H1 (cell line): ENCODE data around the gene EML4. TPM values are rescaled to one million over a fixed set of nuclear protein-coding genes. Genes with fewer than 3 reads are reported as not detected.

ENCODE experiments used
- CTCF ChIA-PET: fragments of 300-600 bp; sonication (Branson Sonifier 250); formaldehyde crosslinking; loops from one replicate; lab custom pipeline; 2021; ENCODE audit not compliant: partially characterized antibody; lab: Charles Lee
- POLR2A ChIA-PET: fragments of 300-600 bp; sonication (Branson Sonifier 250); formaldehyde crosslinking; loops from one replicate; lab custom pipeline; 2021; ENCODE audit warnings: inconsistent platforms; ENCODE audit not compliant: partially characterized antibody; lab: Charles Lee
- DNase-seq, 2 experiments: peaks; one replicate each; pipeline versions ENCODE4 v3.0.0 to v3.0.0-alpha.2; 2010 to 2022; ENCODE audit warnings: low spot score in 2 of 2, low read depth in 1 of 2, mixed read lengths in 1 of 2
- FAIRE-seq: peaks from 2 replicates; lab custom pipeline; 2011; peaks lifted over from hg19 to GRCh38; lab: Jason Lieb, UNC
- H2AFZ ChIP-seq: 2 replicates; pipeline ENCODE4 v1.8.1; 2012; ENCODE audit warnings: low read length, inconsistent platforms
- H2AK5ac ChIP-seq: 2 replicates; pipeline ENCODE4 v1.6.1; 2013; ENCODE audit warnings: low read depth, low read length
- H2BK120ac ChIP-seq: replicated peaks from 2 replicates; pipeline ENCODE3; 2013; ENCODE audit warnings: low read depth, low read length, inconsistent platforms
- H2BK12ac ChIP-seq: 2 replicates; pipeline ENCODE4 v1.6.1; 2013; ENCODE audit warnings: low read depth, low read length
- H2BK15ac ChIP-seq: 2 replicates; pipeline ENCODE4 v1.6.1; 2013; ENCODE audit warnings: low read length
- H2BK20ac ChIP-seq: 2 replicates; pipeline ENCODE4 v1.6.1; 2013; ENCODE audit warnings: low read length
- H2BK5ac ChIP-seq: 2 replicates; pipeline ENCODE4 v1.6.1; 2013; ENCODE audit warnings: low read depth, low read length
- H3K14ac ChIP-seq: 2 replicates; pipeline ENCODE4 v1.6.1; 2013; ENCODE audit warnings: inconsistent platforms; ENCODE audit not compliant: insufficient read length
- H3K18ac ChIP-seq: 2 replicates; pipeline ENCODE4 v1.6.1; 2013; ENCODE audit warnings: low read length; ENCODE audit errors: extremely low read depth
- H3K23ac ChIP-seq: 2 replicates; pipeline ENCODE4 v1.6.1; 2013; ENCODE audit warnings: inconsistent platforms; ENCODE audit not compliant: insufficient read length
- H3K23me2 ChIP-seq: 2 replicates; pipeline ENCODE4 v1.6.1; 2013; ENCODE audit warnings: low read depth, low read length
- H3K27ac ChIP-seq: 2 replicates; pipeline ENCODE4 v1.6.1; 2011; ENCODE audit warnings: low read depth, low read length, inconsistent platforms
- H3K27me3 ChIP-seq, 4 experiments: replicated peaks in 1 of 4; 1 replicate in 1 of 4; 2 replicates in 3 of 4; pipeline versions ENCODE4 v1.6.1 to v1.8.1; 2011 to 2013; ENCODE audit warnings: low read length in 3 of 4, mild to moderate bottlenecking in 3 of 4, inconsistent platforms in 2 of 4, mixed read lengths in 2 of 4, moderate library complexity in 1 of 4; ENCODE audit not compliant: control insufficient read depth in 3 of 4, insufficient read depth in 3 of 4; ENCODE audit errors: extremely low read depth in 1 of 4
- H3K36me3 ChIP-seq, 4 experiments: 2 replicates each; pipeline versions ENCODE4 v1.6.1 to v1.8.1; 2011 to 2013; ENCODE audit warnings: mild to moderate bottlenecking in 4 of 4, low read length in 3 of 4, moderate library complexity in 2 of 4, control low read depth in 1 of 4, inconsistent platforms in 1 of 4; ENCODE audit not compliant: insufficient read depth in 4 of 4, control insufficient read depth in 2 of 4
- H3K4ac ChIP-seq: replicated peaks from 2 replicates; pipeline ENCODE3; 2013; ENCODE audit warnings: low read length, low read depth, mixed read lengths, inconsistent platforms; ENCODE audit not compliant: insufficient read length
- H3K4me1 ChIP-seq, 4 experiments: replicated peaks in 1 of 4; 1 replicate in 1 of 4; 2 replicates in 3 of 4; pipeline versions ENCODE4 v1.6.1 to v1.8.1; 2011 to 2013; ENCODE audit warnings: low read length in 3 of 4, inconsistent platforms in 2 of 4, mixed read lengths in 1 of 4; ENCODE audit not compliant: insufficient read depth in 4 of 4, control insufficient read depth in 3 of 4
- H3K4me2 ChIP-seq, 2 experiments: 2 replicates each; pipeline versions ENCODE4 v1.6.1 to v1.8.1; 2011 to 2013; ENCODE audit warnings: low read depth in 2 of 2, low read length in 2 of 2, control low read depth in 1 of 2, inconsistent platforms in 1 of 2, mild to moderate bottlenecking in 1 of 2; ENCODE audit not compliant: insufficient read depth in 1 of 2
- H3K4me3 ChIP-seq, 4 experiments: fragments of 200-600, 300-600 bp in 1 of 4; sonication (generic), shearing (Covaris generic), sonication (Bioruptor Twin) in 1 of 4; 2 replicates each; pipeline versions ENCODE4 v1.5.1 to v1.8.1; 2011 to 2016; ENCODE audit warnings: low read length in 4 of 4, low read depth in 3 of 4, control low read depth in 2 of 4, inconsistent platforms in 2 of 4, mild to moderate bottlenecking in 2 of 4, mixed read lengths in 1 of 4, moderate library complexity in 1 of 4; ENCODE audit not compliant: insufficient read depth in 2 of 4; ENCODE audit errors: extremely low read depth in 1 of 4
- H3K56ac ChIP-seq: replicated peaks from 2 replicates; pipeline ENCODE3; 2013; ENCODE audit warnings: low read depth, mild to moderate bottlenecking, mixed read lengths, low read length, inconsistent platforms; ENCODE audit not compliant: insufficient read length
- H3K79me1 ChIP-seq: 2 replicates; pipeline ENCODE4 v1.6.1; 2013; ENCODE audit warnings: low read depth, low read length, control low read depth
- H3K79me2 ChIP-seq, 2 experiments: 2 replicates each; pipeline versions ENCODE4 v1.6.1 to v1.8.1; 2012 to 2013; ENCODE audit warnings: low read length in 2 of 2, mild to moderate bottlenecking in 2 of 2, inconsistent platforms in 1 of 2; ENCODE audit not compliant: insufficient read depth in 2 of 2, control insufficient read depth in 1 of 2
- H3K9ac ChIP-seq, 4 experiments: replicated peaks in 1 of 4; 1 replicate in 1 of 4; 2 replicates in 3 of 4; pipeline versions ENCODE4 v1.6.1 to v1.8.1; 2011 to 2013; ENCODE audit warnings: low read depth in 3 of 4, low read length in 3 of 4, control low read depth in 2 of 4, mild to moderate bottlenecking in 2 of 4, moderate library complexity in 2 of 4, inconsistent platforms in 1 of 4; ENCODE audit errors: extremely low read depth in 1 of 4
- H3K9me3 ChIP-seq, 2 experiments: 2 replicates each; pipeline versions ENCODE4 v1.6.1 to v1.8.1; 2012 to 2013; ENCODE audit warnings: mild to moderate bottlenecking in 2 of 2, moderate library complexity in 2 of 2, control low read depth in 1 of 2, inconsistent platforms in 1 of 2, low read depth in 1 of 2, low read length in 1 of 2, mixed read lengths in 1 of 2; ENCODE audit not compliant: insufficient read depth in 2 of 2
- H4K20me1 ChIP-seq, 2 experiments: replicated peaks in 1 of 2; 2 replicates each; pipeline versions ENCODE3 to v1.8.1; 2011 to 2013; ENCODE audit warnings: inconsistent platforms in 2 of 2, low read length in 2 of 2, mild to moderate bottlenecking in 1 of 2; ENCODE audit not compliant: insufficient read depth in 2 of 2, control insufficient read depth in 1 of 2
- H4K5ac ChIP-seq: 2 replicates; pipeline ENCODE4 v1.6.1; 2013; ENCODE audit warnings: low read length, low read depth, mixed read lengths, inconsistent platforms; ENCODE audit not compliant: insufficient read length
- H4K8ac ChIP-seq: 2 replicates; pipeline ENCODE4 v1.8.0; 2013; ENCODE audit warnings: mild to moderate bottlenecking, moderate library complexity, low read length, inconsistent platforms; ENCODE audit not compliant: insufficient read depth; ENCODE audit errors: extremely low read depth
- H4K91ac ChIP-seq: replicated peaks from 2 replicates; pipeline ENCODE3; 2013; ENCODE audit warnings: low read length, mixed read lengths, inconsistent platforms; ENCODE audit not compliant: insufficient read length
- CHD2 ChIP-seq: IDR thresholded peaks from 2 replicates; pipeline ENCODE4 v1.6.1; 2012; ENCODE audit warnings: low read length, improper control_type of control experiment
- CREB1 ChIP-seq: IDR thresholded peaks from 2 replicates; pipeline ENCODE4 v1.6.1; 2012; ENCODE audit warnings: inconsistent platforms
- FOSL1 ChIP-seq: IDR thresholded peaks from 2 replicates; pipeline ENCODE4 v1.6.1; 2011; ENCODE audit warnings: mild to moderate bottlenecking, low read depth, low read length, moderate library complexity; ENCODE audit not compliant: insufficient read depth
- GTF2F1 ChIP-seq: IDR thresholded peaks from 2 replicates; pipeline ENCODE4 v1.6.1; 2012; ENCODE audit warnings: low read depth, low read length, improper control_type of control experiment, borderline replicate concordance
- HDAC2 ChIP-seq, 2 experiments: fragments of 300-600 bp in 1 of 2; sonication (generic) in 1 of 2; IDR thresholded peaks; 2 replicates each; pipeline ENCODE4 v1.6.1; 2011 to 2012; ENCODE audit warnings: low read depth in 2 of 2, low read length in 2 of 2, mild to moderate bottlenecking in 2 of 2, moderate library complexity in 2 of 2, borderline replicate concordance in 1 of 2, inconsistent platforms in 1 of 2
- JUN ChIP-seq: IDR thresholded peaks from 2 replicates; pipeline ENCODE4 v1.6.1; 2011; ENCODE audit warnings: low read depth, mild to moderate bottlenecking, improper control_type of control experiment, low read length
- KDM4A ChIP-seq: IDR thresholded peaks from one replicate; pipeline ENCODE4 v1.7.1; 2012; ENCODE audit warnings: low read depth, mild to moderate bottlenecking, moderate library complexity, low read length, inconsistent platforms; ENCODE audit not compliant: severe bottlenecking
- MAFK ChIP-seq: IDR thresholded peaks from 2 replicates; pipeline ENCODE4 v1.6.1; 2012; ENCODE audit warnings: low read depth, mild to moderate bottlenecking, improper control_type of control experiment, low read length
- NRF1 ChIP-seq: IDR thresholded peaks from 2 replicates; pipeline ENCODE4 v1.6.1; 2011; ENCODE audit warnings: mild to moderate bottlenecking, low read depth, low read length, improper control_type of control experiment
- POU5F1 ChIP-seq: IDR thresholded peaks from 2 replicates; pipeline ENCODE4 v1.6.1; 2011; ENCODE audit warnings: low read depth, mild to moderate bottlenecking, low read length, moderate library complexity
- SIN3A ChIP-seq, 2 experiments: IDR thresholded peaks in 1 of 2; conservative IDR thresholded peaks in 1 of 2; 2 replicates each; pipeline ENCODE4 v1.6.1; 2011 to 2012; ENCODE audit warnings: low read length in 2 of 2, improper control_type of control experiment in 1 of 2, low read depth in 1 of 2, mild to moderate bottlenecking in 1 of 2
- SIX5 ChIP-seq: IDR thresholded peaks from 2 replicates; pipeline ENCODE4 v1.6.1; 2011; ENCODE audit warnings: mild to moderate bottlenecking, low read depth, low read length
- TAF1 ChIP-seq: IDR thresholded peaks from 2 replicates; pipeline ENCODE4 v1.6.1; 2011; ENCODE audit warnings: mild to moderate bottlenecking, low read depth, low read length
- WGBS, 2 experiments: shearing (Covaris generic) in 1 of 2; methylation state at CpG; one replicate each; pipeline versions ENCODE4 v1.1.6 to v1.1.7; 2013 to 2015; ENCODE audit warnings: low lambda C conversion rate in 2 of 2, mixed read lengths in 2 of 2, inconsistent platforms in 1 of 2, low coverage in 1 of 2, missing lambda C conversion rate in 1 of 2; ENCODE audit not compliant: insufficient replicate concordance in 2 of 2, insufficient coverage in 1 of 2, insufficient read length in 1 of 2; ENCODE audit errors: extremely low coverage in 1 of 2, missing lambda C conversion rate in 1 of 2; 5-methylcytosine and 5-hydroxymethylcytosine counted together
- polyA plus RNA-seq, 7 experiments: library from polyadenylated mRNA; depleted of rRNA in 3 of 7; stranded (reverse) in 5 of 7; unstranded in 2 of 7; fragments of >200 nt in 5 of 7; fragments of 200-250 nt in 2 of 7; gene quantifications; 1 replicate in 5 of 7; 2 replicates in 1 of 7; 4 replicates in 1 of 7; pipeline versions ENCODE4 v1.2.1 to v1.2.3, GENCODE V29; 2011 to 2013; ENCODE audit warnings: missing spikeins in 2 of 7, mixed read lengths in 2 of 7
- total RNA-seq: library from RNA; stranded (reverse); fragmentation: NEBNext Ultra II Directional; extraction: Animal tissue kit (Norgen Biotek cat#: 25700); gene quantifications from 2 replicates; pipeline ENCODE4 v1.2.1, GENCODE V29; 2021

The EML4 gene
- total and polyA plus RNA-seq, 2 of the 8 experiments (the other 6 are each of a cell fraction or from before 2014, with no cell fraction given), result 50.1 to 104 TPM

DNA sequence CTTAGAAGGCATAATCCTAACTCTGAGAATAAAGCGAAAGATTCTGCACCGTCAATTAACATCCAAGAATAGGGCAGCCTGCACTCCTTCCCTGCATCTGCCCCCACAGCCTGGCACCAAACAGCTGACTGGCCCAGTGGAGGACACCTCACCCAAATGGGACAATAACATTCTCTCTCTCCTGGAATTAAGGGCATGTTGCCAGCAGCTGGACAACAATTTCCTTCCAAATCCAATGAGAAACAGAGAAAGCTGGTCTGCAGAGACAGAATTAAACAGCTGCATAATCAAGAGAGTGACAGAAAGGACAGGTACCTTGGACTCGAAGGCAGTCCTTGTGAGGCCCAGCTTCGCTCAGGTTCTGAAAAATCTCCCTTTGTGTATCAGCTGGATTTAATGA lies 176.8 kb downstream of the EML4 start:
- Histone ChIP-seq H3K27me3 (no peaks in the 10 kb centered on the region), H3K23me2 (no peaks in the 10 kb centered on the region; the same call in 1 of the 2 replicates), H2AK5ac (no peak overlapping the region), H2BK5ac (no peak overlapping the region), H3K79me2 (peaks cover 0 to 42% of the 10 kb centered on the region in 2 experiments; a peak in 2 of 4 replicates), H4K8ac (no peak overlapping the region), H3K4me2 (no peak overlapping the region), H3K79me1 (peaks cover 16% of the 10 kb centered on the region), H3K23ac (no peak overlapping the region), H2AFZ (no peak overlapping the region), H2BK120ac (no peak overlapping the region), H4K5ac (no peak overlapping the region), H3K14ac (no peak overlapping the region), H2BK20ac (no peak overlapping the region), H3K4ac (no peak overlapping the region), H3K27ac (no peak overlapping the region), H3K4me3 (no peak overlapping the region), H3K18ac (no peak overlapping the region), H3K4me1 (peaks cover 0 to 6% (median 0%) of the 10 kb centered on the region in 4 experiments; a peak in 1 of 7 replicates), H4K20me1 (peaks cover 6 to 7% of the 10 kb centered on the region in 2 experiments), H3K9me3 (no peaks in the 10 kb centered on the region), H2BK15ac (no peak overlapping the region), H3K36me3 (peaks cover 0 to 3% (median 0%) of the 10 kb centered on the region in 4 experiments; a peak in 4 of 8 replicates), H3K9ac (no peak overlapping the region), H2BK12ac (no peak overlapping the region), H4K91ac (no peak overlapping the region), H3K56ac (no peak overlapping the region)
- no peak for FAIRE-seq
- CTCF ChIA-PET, result interaction anchor here (1.0 to 4.1 kb wide), 5 partner anchors 10 to 493 kb away, joined by 3 to 19 read pairs (median 4); no protein-coding TSS in a partner anchor
- WGBS, 2 experiments, result 95% methylated on average over 4 of the region's 4 CpGs; no CpG with 5 or more reads in 1 of the 2 experiments
- POLR2A ChIA-PET, result interaction anchor here (1.3 to 3.3 kb wide), 3 partner anchors 10 to 29 kb away, joined by 3 to 16 read pairs (median 7); partner anchors contain the start of gene COX7A2L
- DNase-seq, result no peak
- TF ChIP-seq CREB1 (no peak), SIN3A (conservative IDR thresholded peaks at IDR 0.05 in 1 of 2, IDR thresholded peaks at IDR 0.05 in 1 of 2; ENCODE audit: low read depth in 1 of 2, low read length in 2 of 2) (no peak), MAFK (no peak), POU5F1 (no peak), HDAC2 (IDR thresholded peaks at IDR 0.05; ENCODE audit: borderline replicate concordance in 1 of 2, low read depth in 2 of 2, low read length in 2 of 2) (no peak), CHD2 (no peak), KDM4A (no peak), JUN (no peak), SIX5 (no peak), TAF1 (no peak), FOSL1 (no peak), GTF2F1 (no peak), NRF1 (no peak)
